ENCODE data around the gene GCGR. TPM values are rescaled to one million over a fixed set of nuclear protein-coding genes. Genes with fewer than 3 reads are reported as not detected.

The GCGR gene
- polyA plus RNA-seq, 1 of the 3 experiments (the other 2 are of a cell fraction) = not detected

DNA sequence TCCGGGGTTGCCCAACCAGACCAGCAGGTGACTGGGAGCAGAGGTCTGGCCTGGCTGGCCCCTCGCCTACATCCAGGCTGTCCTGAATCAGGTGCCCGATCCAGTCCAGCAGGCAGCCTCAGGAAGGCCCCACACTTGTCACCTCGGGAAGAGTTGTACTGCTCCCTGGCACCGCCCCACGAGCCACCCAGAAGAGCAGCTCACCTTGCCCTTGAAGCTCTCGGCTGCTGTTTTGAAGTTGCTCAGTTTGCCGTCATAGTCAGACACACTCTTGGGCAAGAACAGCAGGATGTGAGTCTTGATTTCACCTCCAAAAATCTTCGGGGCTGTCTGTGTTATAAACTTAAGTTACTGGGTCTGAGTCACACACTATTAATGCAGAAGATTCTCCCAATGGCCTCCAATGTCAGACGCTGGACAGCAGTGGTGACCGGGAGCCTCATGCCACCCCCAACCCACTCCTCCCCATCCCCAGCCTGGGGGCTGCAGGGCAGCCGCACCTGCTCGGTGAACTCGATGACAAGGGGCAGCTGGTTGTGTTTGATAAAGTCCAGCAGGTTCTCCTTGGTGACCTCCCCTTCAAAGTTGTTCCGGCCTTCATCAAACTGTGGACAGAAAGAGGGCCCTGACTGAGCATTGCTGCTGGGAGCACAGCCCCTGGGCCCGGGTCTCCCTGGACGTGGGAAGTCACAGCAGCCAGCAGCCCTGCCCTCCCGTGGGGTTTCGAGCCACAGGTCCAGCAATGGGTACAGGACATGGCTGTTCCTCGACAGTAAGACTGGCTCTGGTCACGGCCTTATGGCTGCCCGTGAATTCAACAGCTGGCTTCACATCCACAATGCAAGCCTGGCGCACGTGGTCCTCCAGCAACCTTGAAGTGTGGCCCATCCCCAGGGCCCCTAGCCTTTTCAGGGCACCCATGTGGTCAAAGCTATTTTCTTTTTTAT, 43.1 kb downstream of the GCGR start:
- ChIA-PET CTCF (interaction anchor here (0.7 to 3.5 kb wide), 5 partner anchors 8 to 114 kb away, joined by 3 to 10 read pairs (median 3); no protein-coding TSS in a partner anchor), POLR2A (interaction anchor here (1.1 kb wide), 1 partner anchor 14 kb away, joined by 3 read pairs; the partner anchor contains the start of gene MCRIP1)
- DNase-seq = no peak
- Histone ChIP-seq H3K9ac (no peak overlapping the region), H3K27me3 (ENCODE audit: insufficient read depth) (no peaks in the 10 kb centered on the region), H3K9me3 (no peaks in the 10 kb centered on the region), H3K4me2 (no peak overlapping the region), H3K36me3 (replicated peaks in 1 of 2; ENCODE audit: control insufficient read depth in 1 of 2, insufficient read depth in 2 of 2, low read length in 1 of 2) (peaks cover 62 to 63% of the 10 kb centered on the region in 2 experiments), H3K79me2 (ENCODE audit: insufficient read depth) (peaks cover 21% of the 10 kb centered on the region), H3K4me1 (ENCODE audit: control insufficient read depth in 1 of 2, insufficient read depth in 2 of 2, low read depth in 1 of 2, low read length in 1 of 2) (no peaks in the 10 kb centered on the region), H3K4me3 (ENCODE audit: low read depth in 2 of 2, low read length in 1 of 2) (no peak overlapping the region), H4K20me1 (ENCODE audit: insufficient read depth) (peaks cover 10% of the 10 kb centered on the region; the same call in 1 of the 2 replicates), H2AFZ (ENCODE audit: low read depth) (no peak overlapping the region), H3F3A (replicated peaks; ENCODE audit: insufficient read depth) (peaks cover 57% of the 10 kb centered on the region), H3K27ac (ENCODE audit: low read depth in 2 of 2, low read length in 1 of 2) (no peak overlapping the region), H3K9me2 (no peaks in the 10 kb centered on the region)
- WGBS (ENCODE audit: low lambda C conversion rate) = 90% methylated on average over 15 of the region's 24 CpGs
- TF ChIP-seq GATA2 (CRISPR knock-in tag; IDR thresholded peaks at IDR 0.05) (no peak), FOSL2 (IDR thresholded peaks at IDR 0.05; ENCODE audit: borderline replicate concordance, low read depth) (no peak), FOXM1 (IDR thresholded peaks at IDR 0.05; ENCODE audit: low read depth) (no peak), SMC3 (IDR thresholded peaks at IDR 0.05; ENCODE audit: low read depth, low read length) (no peak), GABPA (IDR thresholded peaks at IDR 0.05; ENCODE audit: low read depth) (no peak), YY1 (IDR thresholded peaks at IDR 0.05; ENCODE audit: low read depth) (no peak)
- TF ChIP-seq, protein P1, sequence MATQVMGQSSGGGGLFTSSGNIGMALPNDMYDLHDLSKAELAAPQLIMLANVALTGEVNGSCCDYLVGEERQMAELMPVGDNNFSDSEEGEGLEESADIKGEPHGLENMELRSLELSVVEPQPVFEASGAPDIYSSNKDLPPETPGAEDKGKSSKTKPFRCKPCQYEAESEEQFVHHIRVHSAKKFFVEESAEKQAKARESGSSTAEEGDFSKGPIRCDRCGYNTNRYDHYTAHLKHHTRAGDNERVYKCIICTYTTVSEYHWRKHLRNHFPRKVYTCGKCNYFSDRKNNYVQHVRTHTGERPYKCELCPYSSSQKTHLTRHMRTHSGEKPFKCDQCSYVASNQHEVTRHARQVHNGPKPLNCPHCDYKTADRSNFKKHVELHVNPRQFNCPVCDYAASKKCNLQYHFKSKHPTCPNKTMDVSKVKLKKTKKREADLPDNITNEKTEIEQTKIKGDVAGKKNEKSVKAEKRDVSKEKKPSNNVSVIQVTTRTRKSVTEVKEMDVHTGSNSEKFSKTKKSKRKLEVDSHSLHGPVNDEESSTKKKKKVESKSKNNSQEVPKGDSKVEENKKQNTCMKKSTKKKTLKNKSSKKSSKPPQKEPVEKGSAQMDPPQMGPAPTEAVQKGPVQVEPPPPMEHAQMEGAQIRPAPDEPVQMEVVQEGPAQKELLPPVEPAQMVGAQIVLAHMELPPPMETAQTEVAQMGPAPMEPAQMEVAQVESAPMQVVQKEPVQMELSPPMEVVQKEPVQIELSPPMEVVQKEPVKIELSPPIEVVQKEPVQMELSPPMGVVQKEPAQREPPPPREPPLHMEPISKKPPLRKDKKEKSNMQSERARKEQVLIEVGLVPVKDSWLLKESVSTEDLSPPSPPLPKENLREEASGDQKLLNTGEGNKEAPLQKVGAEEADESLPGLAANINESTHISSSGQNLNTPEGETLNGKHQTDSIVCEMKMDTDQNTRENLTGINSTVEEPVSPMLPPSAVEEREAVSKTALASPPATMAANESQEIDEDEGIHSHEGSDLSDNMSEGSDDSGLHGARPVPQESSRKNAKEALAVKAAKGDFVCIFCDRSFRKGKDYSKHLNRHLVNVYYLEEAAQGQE (IDR thresholded peaks at IDR 0.05; ENCODE audit: low read depth, low read length) = no peak

DNA sequence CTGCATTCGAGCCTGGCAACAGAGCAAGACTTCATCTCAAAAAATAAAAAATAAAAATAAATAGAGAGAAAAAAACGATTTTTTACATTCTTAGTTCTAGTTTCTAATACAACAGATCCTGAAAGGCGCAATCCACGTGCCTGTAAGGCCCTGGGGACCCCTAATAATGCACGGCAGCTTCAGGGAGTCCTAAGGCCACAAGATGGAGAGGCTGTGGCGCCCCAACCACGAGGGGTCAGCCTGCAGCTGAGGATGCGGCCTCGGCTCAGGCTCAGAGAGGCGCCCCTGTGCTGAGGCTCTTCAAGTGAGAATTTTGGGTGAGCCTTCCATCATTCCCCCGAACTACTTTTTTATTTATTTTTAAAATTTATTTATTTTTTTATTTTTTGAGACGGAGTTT, 45.5 kb downstream of the GCGR start:
- Histone ChIP-seq H3K4me3 (ENCODE audit: low read depth in 2 of 2, low read length in 1 of 2) (no peak overlapping the region), H3K4me1 (ENCODE audit: control insufficient read depth in 1 of 2, insufficient read depth in 2 of 2, low read depth in 1 of 2, low read length in 1 of 2) (no peaks in the 10 kb centered on the region), H3K27ac (ENCODE audit: low read depth in 2 of 2, low read length in 1 of 2) (no peak overlapping the region), H3K27me3 (ENCODE audit: insufficient read depth) (no peaks in the 10 kb centered on the region), H3K9me2 (no peaks in the 10 kb centered on the region), H3F3A (replicated peaks; ENCODE audit: insufficient read depth) (peaks cover 48% of the 10 kb centered on the region), H3K79me2 (ENCODE audit: insufficient read depth) (peaks cover 45% of the 10 kb centered on the region), H3K36me3 (replicated peaks in 1 of 2; ENCODE audit: control insufficient read depth in 1 of 2, insufficient read depth in 2 of 2, low read length in 1 of 2) (peaks cover 61 to 81% of the 10 kb centered on the region in 2 experiments), H2AFZ (ENCODE audit: low read depth) (no peak overlapping the region), H3K9ac (no peak overlapping the region), H3K4me2 (no peak overlapping the region), H4K20me1 (ENCODE audit: insufficient read depth) (peaks cover 28% of the 10 kb centered on the region), H3K9me3 (no peaks in the 10 kb centered on the region)
- DNase-seq = no peak
- CTCF ChIA-PET = no interaction called here
- POLR2A ChIA-PET = no interaction called here
- WGBS (ENCODE audit: low lambda C conversion rate) = 95% methylated on average over 12 of the region's 12 CpGs
- TF ChIP-seq, protein P2, sequence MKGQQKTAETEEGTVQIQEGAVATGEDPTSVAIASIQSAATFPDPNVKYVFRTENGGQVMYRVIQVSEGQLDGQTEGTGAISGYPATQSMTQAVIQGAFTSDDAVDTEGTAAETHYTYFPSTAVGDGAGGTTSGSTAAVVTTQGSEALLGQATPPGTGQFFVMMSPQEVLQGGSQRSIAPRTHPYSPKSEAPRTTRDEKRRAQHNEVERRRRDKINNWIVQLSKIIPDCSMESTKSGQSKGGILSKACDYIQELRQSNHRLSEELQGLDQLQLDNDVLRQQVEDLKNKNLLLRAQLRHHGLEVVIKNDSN (IDR thresholded peaks at IDR 0.05; ENCODE audit: borderline replicate concordance, low read depth) = no peak
- TF ChIP-seq YY1 (IDR thresholded peaks at IDR 0.05; ENCODE audit: low read depth) = no peak
- TF ChIP-seq, protein P3, sequence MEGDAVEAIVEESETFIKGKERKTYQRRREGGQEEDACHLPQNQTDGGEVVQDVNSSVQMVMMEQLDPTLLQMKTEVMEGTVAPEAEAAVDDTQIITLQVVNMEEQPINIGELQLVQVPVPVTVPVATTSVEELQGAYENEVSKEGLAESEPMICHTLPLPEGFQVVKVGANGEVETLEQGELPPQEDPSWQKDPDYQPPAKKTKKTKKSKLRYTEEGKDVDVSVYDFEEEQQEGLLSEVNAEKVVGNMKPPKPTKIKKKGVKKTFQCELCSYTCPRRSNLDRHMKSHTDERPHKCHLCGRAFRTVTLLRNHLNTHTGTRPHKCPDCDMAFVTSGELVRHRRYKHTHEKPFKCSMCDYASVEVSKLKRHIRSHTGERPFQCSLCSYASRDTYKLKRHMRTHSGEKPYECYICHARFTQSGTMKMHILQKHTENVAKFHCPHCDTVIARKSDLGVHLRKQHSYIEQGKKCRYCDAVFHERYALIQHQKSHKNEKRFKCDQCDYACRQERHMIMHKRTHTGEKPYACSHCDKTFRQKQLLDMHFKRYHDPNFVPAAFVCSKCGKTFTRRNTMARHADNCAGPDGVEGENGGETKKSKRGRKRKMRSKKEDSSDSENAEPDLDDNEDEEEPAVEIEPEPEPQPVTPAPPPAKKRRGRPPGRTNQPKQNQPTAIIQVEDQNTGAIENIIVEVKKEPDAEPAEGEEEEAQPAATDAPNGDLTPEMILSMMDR (IDR thresholded peaks at IDR 0.05) = no peak
- no peak for TF ChIP-seq EP300 (IDR thresholded peaks at IDR 0.05; ENCODE audit: borderline replicate concordance in 1 of 2, low read depth in 1 of 2, low read length in 1 of 2)
- TF ChIP-seq FOSL2 (IDR thresholded peaks at IDR 0.05; ENCODE audit: borderline replicate concordance, low read depth) = no peak
- TF ChIP-seq MEF2A (IDR thresholded peaks at IDR 0.05; ENCODE audit: borderline replicate concordance, low read depth) = no peak
- TF ChIP-seq, protein P4, sequence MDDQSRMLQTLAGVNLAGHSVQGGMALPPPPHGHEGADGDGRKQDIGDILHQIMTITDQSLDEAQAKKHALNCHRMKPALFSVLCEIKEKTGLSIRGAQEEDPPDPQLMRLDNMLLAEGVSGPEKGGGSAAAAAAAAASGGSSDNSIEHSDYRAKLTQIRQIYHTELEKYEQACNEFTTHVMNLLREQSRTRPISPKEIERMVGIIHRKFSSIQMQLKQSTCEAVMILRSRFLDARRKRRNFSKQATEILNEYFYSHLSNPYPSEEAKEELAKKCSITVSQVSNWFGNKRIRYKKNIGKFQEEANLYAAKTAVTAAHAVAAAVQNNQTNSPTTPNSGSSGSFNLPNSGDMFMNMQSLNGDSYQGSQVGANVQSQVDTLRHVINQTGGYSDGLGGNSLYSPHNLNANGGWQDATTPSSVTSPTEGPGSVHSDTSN (IDR thresholded peaks at IDR 0.05) = no peak
- no peak for TF ChIP-seq SIN3A (IDR thresholded peaks at IDR 0.05; ENCODE audit: borderline replicate concordance, low read depth, low read length)
- TF ChIP-seq TAF1 (IDR thresholded peaks at IDR 0.05; ENCODE audit: borderline replicate concordance, low read depth, low read length) = no peak

Measured in SK-N-SH (cell line).